Measurements from ENCODE around the gene MRPS18B. TPM values are rescaled to one million over a fixed set of nuclear protein-coding genes. Genes with fewer than 3 reads are reported as not detected.

MRPS18B gene
- total RNA-seq (2022; extraction: Qiagen RNA extraction), result 66.3 to 102 TPM (median 69.2 TPM) in 5 replicates

GRCh38 chr6:30617565-30618269 lies at the start of gene MRPS18B:
Gene MRPS18B (plus strand): TSS chr6:30617840. CDS start chr6:30617866, 26 bp downstream.

GRCh38 chr6:30571075-30571761 lies 46.4 kb upstream of the MRPS18B start, which contains the start of gene ABCF1:
Gene ABCF1 (plus strand): TSS chr6:30571442. CDS start chr6:30571488, 46 bp downstream.

GRCh38 chr6:30616811-30617564 lies 652 bp upstream of the MRPS18B start, which contains the start of gene PPP1R10:
Gene PPP1R10 (minus strand): TSS chr6:30617243. CDS start chr6:30609944, 7,299 bp downstream.

GRCh38 chr6:30626484-30627366 lies 9.1 kb downstream of the MRPS18B start, which contains the start of gene ATAT1:
Gene ATAT1 (plus strand): TSS chr6:30626874.

GRCh38 chr6:30646450-30647241 lies 29.0 kb downstream of the MRPS18B start, which contains the start of gene C6orf136:
Gene C6orf136 (plus strand): TSS chr6:30647133. CDS start chr6:30647232, 99 bp downstream.

GRCh38 chr6:30672445-30673253 lies 55.0 kb downstream of the MRPS18B start, which contains the start of gene DHX16:
Gene DHX16 (minus strand): TSS chr6:30673006. CDS start chr6:30672841, 165 bp downstream.

Other genes starting within 250 kb of the MRPS18B start
- 56.3 to 63.3 TPM (median 57.9 TPM) in 5 replicates for gene HLA-E, start 128.3 kb upstream of the MRPS18B start, total RNA-seq (2022; extraction: Qiagen RNA extraction)
- gene GNL1, start 61.4 kb upstream of the MRPS18B start, total RNA-seq (2022; extraction: Qiagen RNA extraction), result 27.1 to 31.7 TPM (median 28.9 TPM) in 5 replicates
- 13.3 to 18.8 TPM (median 18.4 TPM) in 5 replicates for gene PRR3, start 60.5 kb upstream of the MRPS18B start, total RNA-seq (2022; extraction: Qiagen RNA extraction)
- gene ABCF1, start 46.4 kb upstream of the MRPS18B start, total RNA-seq (2022; extraction: Qiagen RNA extraction), result 51.7 to 57.5 TPM (median 54.5 TPM) in 5 replicates
- gene PPP1R10, start 597 bp upstream of the MRPS18B start, total RNA-seq (2022; extraction: Qiagen RNA extraction), result 26.5 to 49.0 TPM (median 36.6 TPM) in 5 replicates
- 4.5 to 6.6 TPM (median 6.2 TPM) in 5 replicates for gene ATAT1, start 9.0 kb downstream of the MRPS18B start, total RNA-seq (2022; extraction: Qiagen RNA extraction)
- gene C6orf136, start 29.3 kb downstream of the MRPS18B start, total RNA-seq (2022; extraction: Qiagen RNA extraction), result 9.2 to 13.8 TPM (median 13.5 TPM) in 5 replicates
- 24.2 to 31.4 TPM (median 29.6 TPM) in 5 replicates for gene DHX16, start 55.2 kb downstream of the MRPS18B start, total RNA-seq (2022; extraction: Qiagen RNA extraction)
- gene PPP1R18, start 68.8 kb downstream of the MRPS18B start, total RNA-seq (2022; extraction: Qiagen RNA extraction), result 37.7 to 47.4 TPM (median 43.5 TPM) in 5 replicates
- gene NRM, start 73.1 kb downstream of the MRPS18B start, total RNA-seq (2022; extraction: Qiagen RNA extraction), result 20.2 to 28.4 TPM (median 27.5 TPM) in 5 replicates
- 12.9 to 19.2 TPM (median 17.7 TPM) in 5 replicates for gene MDC1, start 99.4 kb downstream of the MRPS18B start, total RNA-seq (2022; extraction: Qiagen RNA extraction)
- 781 to 989 TPM (median 940 TPM) in 5 replicates for gene TUBB, start 102.5 kb downstream of the MRPS18B start, total RNA-seq (2022; extraction: Qiagen RNA extraction)
- 74.1 to 99.1 TPM (median 94.5 TPM) in 5 replicates for gene FLOT1, start 124.8 kb downstream of the MRPS18B start, total RNA-seq (2022; extraction: Qiagen RNA extraction)
- gene IER3, start 126.7 kb downstream of the MRPS18B start, total RNA-seq (2022; extraction: Qiagen RNA extraction), result 39.2 to 58.3 TPM (median 55.1 TPM) in 5 replicates